Smooth muscle cell (in vitro differentiated cells): ENCODE data around the gene HECW1. TPM values are rescaled to one million over a fixed set of nuclear protein-coding genes. Genes with fewer than 3 reads are reported as not detected.
A peak's percentile ranks its signal among the peaks of the same experiment; 100 is the strongest.

Experiments used
- DNase-seq: peaks from one replicate; lab custom pipeline; 2025; ENCODE audit not compliant: unreplicated experiment; lab: John Stamatoyannopoulos, UW
- H2AFZ ChIP-seq: fragments of 200-600 bp; sonication (generic); 2 replicates; pipeline ENCODE4 v1.6.0; 2016; ENCODE audit warnings: antibody characterized with exemption, low read depth, mild to moderate bottlenecking
- H3F3A ChIP-seq: fragments of 200-600 bp; sonication (generic); 2 replicates; pipeline ENCODE4 v1.6.0; 2017; ENCODE audit warnings: antibody characterized with exemption, low read depth
- H3K27ac ChIP-seq: fragments of 200-600 bp; sonication (generic); 2 replicates; pipeline ENCODE4 v1.5.1; 2016; ENCODE audit warnings: low read depth, mild to moderate bottlenecking
- H3K27me3 ChIP-seq: fragments of 200-600 bp; sonication (generic); 2 replicates; pipeline ENCODE4 v1.6.1; 2016; ENCODE audit warnings: low read depth, mild to moderate bottlenecking
- H3K36me3 ChIP-seq: fragments of 200-600 bp; sonication (generic); 2 replicates; pipeline ENCODE4 v1.5.1; 2016; ENCODE audit warnings: low read depth
- H3K4me1 ChIP-seq: fragments of 200-600 bp; sonication (generic); 2 replicates; pipeline ENCODE4 v1.5.1; 2016; ENCODE audit warnings: low read depth
- H3K4me2 ChIP-seq: fragments of 200-600 bp; sonication (generic); 2 replicates; pipeline ENCODE4 v1.6.0; 2016; ENCODE audit warnings: mild to moderate bottlenecking
- H3K4me3 ChIP-seq: fragments of 200-600 bp; sonication (generic); 2 replicates; pipeline ENCODE4 v1.5.1; 2016; ENCODE audit warnings: mild to moderate bottlenecking
- H3K79me2 ChIP-seq: fragments of 200-600 bp; sonication (generic); 2 replicates; pipeline ENCODE4 v1.6.0; 2016; ENCODE audit warnings: low read depth, mild to moderate bottlenecking
- H3K9ac ChIP-seq: fragments of 200-600 bp; sonication (generic); 2 replicates; pipeline ENCODE4 v1.6.0; 2016; ENCODE audit warnings: low read depth
- H3K9me3 ChIP-seq: fragments of 200-600 bp; sonication (generic); replicated peaks from 2 replicates; pipeline ENCODE4 v1.5.1; 2016; ENCODE audit warnings: low read depth
- H4K20me1 ChIP-seq: fragments of 200-600 bp; sonication (generic); 2 replicates; pipeline ENCODE4 v1.6.0; 2016; ENCODE audit warnings: low read depth
- WGBS: methylation state at CpG from one replicate; pipeline ENCODE4 v1.1.7; 2016; ENCODE audit warnings: low lambda C conversion rate; 5-methylcytosine and 5-hydroxymethylcytosine counted together
- polyA plus RNA-seq: library from polyadenylated mRNA; unstranded; fragments of >200 nt; fragmentation: Nextera tagmentation; extraction: Ambion mirVana; gene quantifications from 2 replicates; pipeline ENCODE4 v1.2.1, GENCODE V29; 2016
- total RNA-seq: library from RNA; depleted of rRNA; stranded (reverse); fragments of >200 nt; gene quantifications from 2 replicates; pipeline ENCODE4 v1.2.3, GENCODE V29; 2014
- TF ChIP-seq, protein P1 (sequence below): fragments of 200-600 bp; sonication (generic); IDR thresholded peaks from 2 replicates; pipeline ENCODE4 v1.5.1; 2017; ENCODE audit warnings: borderline replicate concordance, mild to moderate bottlenecking, antibody characterized with exemption; ENCODE audit not compliant: insufficient read depth, poor library complexity, severe bottlenecking

Gene HECW1
- total and polyA plus RNA-seq, 2 experiments from 2014 or later: 0.09 to 0.49 TPM

GRCh38 chr7:43199371-43200160, 87.1 kb downstream of the HECW1 start:
- no peak overlapping the region for H3K9ac ChIP-seq
- no peak for DNase-seq
- no peaks in the 10 kb centered on the region for H3F3A ChIP-seq
- 40% methylated on average over 8 of the region's 8 CpGs for WGBS
- H3K4me2 ChIP-seq: peak overlapping the region; percentile 71
- H4K20me1 ChIP-seq: no peaks in the 10 kb centered on the region
- H3K36me3 ChIP-seq: no peaks in the 10 kb centered on the region
- TF ChIP-seq, protein P1, sequence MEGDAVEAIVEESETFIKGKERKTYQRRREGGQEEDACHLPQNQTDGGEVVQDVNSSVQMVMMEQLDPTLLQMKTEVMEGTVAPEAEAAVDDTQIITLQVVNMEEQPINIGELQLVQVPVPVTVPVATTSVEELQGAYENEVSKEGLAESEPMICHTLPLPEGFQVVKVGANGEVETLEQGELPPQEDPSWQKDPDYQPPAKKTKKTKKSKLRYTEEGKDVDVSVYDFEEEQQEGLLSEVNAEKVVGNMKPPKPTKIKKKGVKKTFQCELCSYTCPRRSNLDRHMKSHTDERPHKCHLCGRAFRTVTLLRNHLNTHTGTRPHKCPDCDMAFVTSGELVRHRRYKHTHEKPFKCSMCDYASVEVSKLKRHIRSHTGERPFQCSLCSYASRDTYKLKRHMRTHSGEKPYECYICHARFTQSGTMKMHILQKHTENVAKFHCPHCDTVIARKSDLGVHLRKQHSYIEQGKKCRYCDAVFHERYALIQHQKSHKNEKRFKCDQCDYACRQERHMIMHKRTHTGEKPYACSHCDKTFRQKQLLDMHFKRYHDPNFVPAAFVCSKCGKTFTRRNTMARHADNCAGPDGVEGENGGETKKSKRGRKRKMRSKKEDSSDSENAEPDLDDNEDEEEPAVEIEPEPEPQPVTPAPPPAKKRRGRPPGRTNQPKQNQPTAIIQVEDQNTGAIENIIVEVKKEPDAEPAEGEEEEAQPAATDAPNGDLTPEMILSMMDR: no peak
- no peaks in the 10 kb centered on the region for H3K27me3 ChIP-seq
- H2AFZ ChIP-seq: peak overlapping the region; percentile 87
- peaks cover 3% of the 10 kb centered on the region for H3K4me1 ChIP-seq
- H3K79me2 ChIP-seq: no peaks in the 10 kb centered on the region
- no peaks in the 10 kb centered on the region for H3K9me3 ChIP-seq
- H3K27ac ChIP-seq: peak overlapping the region; percentile 84
- H3K4me3 ChIP-seq: no peak overlapping the region

DNA sequence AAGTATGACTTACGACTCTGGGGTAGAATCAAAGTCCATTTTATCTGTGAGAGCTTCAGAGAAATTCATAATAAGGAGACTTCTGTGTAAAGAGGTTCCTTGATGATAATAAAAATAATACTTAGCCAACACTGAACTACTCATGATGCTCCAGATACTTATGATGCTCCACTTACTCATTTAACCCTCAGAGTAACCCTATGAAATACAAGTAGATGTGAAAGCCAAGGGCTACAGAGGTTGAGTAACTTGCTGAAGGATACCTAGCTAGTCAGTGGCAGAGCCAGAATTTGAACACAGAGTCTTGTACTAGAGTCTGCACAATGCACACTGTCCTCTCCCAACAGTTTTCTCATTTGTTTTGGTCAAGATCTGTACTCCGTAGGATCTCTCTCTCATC, 89.5 kb downstream of the HECW1 start:
- no peaks in the 10 kb centered on the region for H3K27me3 ChIP-seq
- H3K4me1 ChIP-seq: peaks cover 3% of the 10 kb centered on the region
- H3K27ac ChIP-seq: no peak overlapping the region
- H3K4me3 ChIP-seq: no peak overlapping the region
- no peak overlapping the region for H2AFZ ChIP-seq
- H3K9ac ChIP-seq: no peak overlapping the region
- H4K20me1 ChIP-seq: no peaks in the 10 kb centered on the region
- TF ChIP-seq, protein P1: no peak
- H3F3A ChIP-seq: no peaks in the 10 kb centered on the region
- no peak for DNase-seq
- no peaks in the 10 kb centered on the region for H3K79me2 ChIP-seq
- no peak overlapping the region for H3K4me2 ChIP-seq
- no peaks in the 10 kb centered on the region for H3K36me3 ChIP-seq
- WGBS: 96% methylated on average over 2 of the region's 2 CpGs
- no peaks in the 10 kb centered on the region for H3K9me3 ChIP-seq

DNA sequence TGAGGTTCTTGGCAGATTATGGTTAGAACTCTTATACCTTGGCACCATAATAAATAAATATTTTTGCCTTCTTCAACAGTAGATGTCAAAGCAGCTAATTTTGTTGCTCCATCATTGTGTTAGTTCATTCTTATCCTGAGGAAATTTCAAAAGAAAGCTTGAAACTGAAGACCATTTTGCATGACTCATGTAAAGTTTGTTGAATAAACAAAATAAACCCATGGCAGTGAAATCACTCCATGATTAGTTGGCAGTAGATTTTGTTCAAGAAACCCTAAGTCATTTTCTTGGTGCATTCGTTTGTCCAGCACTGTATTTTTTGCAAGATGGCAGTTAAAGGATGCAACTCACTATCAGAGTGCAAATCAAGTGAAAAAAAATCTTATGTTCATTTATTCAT, 91.6 kb downstream of the HECW1 start:
- no peak overlapping the region for H3K4me3 ChIP-seq
- H3F3A ChIP-seq: no peaks in the 10 kb centered on the region
- peak overlapping the region; percentile 19 for H3K27ac ChIP-seq
- H3K4me1 ChIP-seq: peaks cover 1% of the 10 kb centered on the region
- DNase-seq: no peak
- no peaks in the 10 kb centered on the region for H3K27me3 ChIP-seq
- H3K9ac ChIP-seq: no peak overlapping the region
- peak overlapping the region; percentile 43 for H3K4me2 ChIP-seq
- H2AFZ ChIP-seq: peak overlapping the region; percentile 49
- no peaks in the 10 kb centered on the region for H3K36me3 ChIP-seq
- TF ChIP-seq, protein P1: no peak
- H3K79me2 ChIP-seq: no peaks in the 10 kb centered on the region
- H4K20me1 ChIP-seq: no peaks in the 10 kb centered on the region
- 42% methylated on average over 1 of the region's 1 CpG for WGBS
- no peaks in the 10 kb centered on the region for H3K9me3 ChIP-seq
